ENCODE results near the gene GMNN. TPM values are rescaled to one million over a fixed set of nuclear protein-coding genes. Genes with fewer than 3 reads are reported as not detected.

The GMNN gene
- total RNA-seq, 1 donor from 2014 or later: 10.0 TPM

DNA sequence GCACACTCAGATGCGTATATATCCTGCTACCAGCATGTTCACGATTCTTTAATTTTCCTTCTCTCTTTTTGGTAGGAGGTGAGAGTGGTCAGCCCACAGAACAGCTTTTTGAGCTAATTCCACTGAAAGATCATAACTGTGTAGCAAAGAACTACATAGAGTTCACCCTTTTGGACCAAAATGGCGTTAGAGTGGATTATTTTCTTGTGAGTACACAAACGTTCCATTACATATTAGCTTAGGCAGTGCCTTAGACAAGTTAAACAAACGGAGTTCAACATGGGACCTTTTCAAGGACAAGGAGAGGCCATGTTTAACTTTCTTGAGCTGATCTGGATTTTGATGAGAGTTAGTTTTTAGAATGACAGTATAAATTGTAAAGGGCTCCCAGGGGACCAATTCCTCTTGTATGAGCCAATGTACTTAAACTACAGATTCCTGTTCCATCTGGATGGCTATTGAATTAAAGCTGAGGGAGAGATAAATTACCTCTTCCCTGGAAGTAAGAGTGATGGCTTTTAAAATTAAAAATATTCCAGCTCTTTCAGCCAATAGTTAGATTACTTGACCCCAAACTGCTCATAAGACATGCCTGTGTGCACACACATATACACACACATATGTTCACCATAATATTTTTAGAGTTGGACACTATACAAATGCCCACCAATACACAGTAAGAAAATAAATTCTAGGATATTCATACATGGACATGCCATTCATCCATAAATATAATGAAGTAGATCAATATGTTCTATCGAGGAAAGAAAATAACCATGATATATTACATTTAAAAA, 49.6 kb downstream of the GMNN start:
- Histone ChIP-seq H3K36me3 (no peaks in the 10 kb centered on the region), H3K27ac (no peak overlapping the region), H3K4me1 (no peaks in the 10 kb centered on the region), H3K9me3 (no peaks in the 10 kb centered on the region), H3K27me3 (no peaks in the 10 kb centered on the region), H3K4me3 (no peak overlapping the region)
- no peak for DNase-seq
- intact Hi-C loops (cut with DNase I): no loop called here
- no peak for ATAC-seq
- TF ChIP-seq, protein P1, sequence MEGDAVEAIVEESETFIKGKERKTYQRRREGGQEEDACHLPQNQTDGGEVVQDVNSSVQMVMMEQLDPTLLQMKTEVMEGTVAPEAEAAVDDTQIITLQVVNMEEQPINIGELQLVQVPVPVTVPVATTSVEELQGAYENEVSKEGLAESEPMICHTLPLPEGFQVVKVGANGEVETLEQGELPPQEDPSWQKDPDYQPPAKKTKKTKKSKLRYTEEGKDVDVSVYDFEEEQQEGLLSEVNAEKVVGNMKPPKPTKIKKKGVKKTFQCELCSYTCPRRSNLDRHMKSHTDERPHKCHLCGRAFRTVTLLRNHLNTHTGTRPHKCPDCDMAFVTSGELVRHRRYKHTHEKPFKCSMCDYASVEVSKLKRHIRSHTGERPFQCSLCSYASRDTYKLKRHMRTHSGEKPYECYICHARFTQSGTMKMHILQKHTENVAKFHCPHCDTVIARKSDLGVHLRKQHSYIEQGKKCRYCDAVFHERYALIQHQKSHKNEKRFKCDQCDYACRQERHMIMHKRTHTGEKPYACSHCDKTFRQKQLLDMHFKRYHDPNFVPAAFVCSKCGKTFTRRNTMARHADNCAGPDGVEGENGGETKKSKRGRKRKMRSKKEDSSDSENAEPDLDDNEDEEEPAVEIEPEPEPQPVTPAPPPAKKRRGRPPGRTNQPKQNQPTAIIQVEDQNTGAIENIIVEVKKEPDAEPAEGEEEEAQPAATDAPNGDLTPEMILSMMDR (IDR thresholded peaks at IDR 0.05): no peak

DNA sequence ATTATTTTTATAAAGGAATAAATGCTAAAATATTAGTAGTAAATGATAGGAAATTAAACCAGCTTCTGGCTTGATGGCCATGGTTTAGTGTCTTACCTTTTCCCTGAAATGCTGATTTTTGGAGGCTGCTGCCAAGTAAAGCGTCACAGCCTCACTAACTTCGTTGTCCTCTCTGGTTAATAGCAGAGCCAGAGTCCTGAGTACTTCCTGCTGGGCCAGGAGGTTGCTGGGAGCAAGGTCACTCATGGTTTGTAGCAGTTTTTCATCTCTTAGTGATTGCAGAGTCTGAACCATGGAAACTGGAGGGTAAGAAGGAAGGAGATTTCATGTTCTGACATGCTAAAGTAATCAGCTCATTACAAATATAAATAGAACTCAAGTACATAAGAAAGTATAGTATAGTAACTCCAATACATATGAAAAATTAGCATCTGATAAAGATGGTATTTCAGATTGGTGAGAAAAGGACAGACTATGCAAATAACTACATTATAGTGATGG, 50.4 kb downstream of the GMNN start:
- no peaks in the 10 kb centered on the region for H3K27me3 ChIP-seq
- intact Hi-C loops (cut with DNase I): no loop called here
- ATAC-seq (no peak), DNase-seq (no peak)
- no peaks in the 10 kb centered on the region for H3K9me3 ChIP-seq
- H3K36me3 ChIP-seq: no peaks in the 10 kb centered on the region
- TF ChIP-seq, protein P1 (IDR thresholded peaks at IDR 0.05): no peak
- H3K4me3 ChIP-seq: no peak overlapping the region
- no peaks in the 10 kb centered on the region for H3K4me1 ChIP-seq
- no peak overlapping the region for H3K27ac ChIP-seq

DNA sequence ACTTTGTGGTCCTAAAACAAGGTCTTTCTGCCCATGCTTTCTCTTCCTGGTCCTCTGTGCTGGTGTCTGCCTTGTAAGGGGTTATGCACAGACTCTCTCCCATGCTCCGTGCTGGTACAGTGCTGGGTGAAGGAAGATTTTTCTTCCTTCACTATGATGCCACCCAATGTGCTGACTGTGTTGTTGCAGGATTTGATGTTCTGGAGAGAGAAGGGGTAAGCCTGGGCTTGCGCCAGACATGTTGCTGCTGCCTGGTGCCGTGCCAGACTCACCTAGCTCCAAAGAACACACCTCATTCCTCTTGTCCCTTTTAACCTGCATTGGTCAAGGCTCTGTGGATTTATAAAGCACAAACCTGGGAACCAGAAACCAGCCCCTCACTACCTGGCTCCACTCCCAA, 52.4 kb downstream of the GMNN start:
- intact Hi-C loops (cut with DNase I): no loop called here
- Histone ChIP-seq H3K4me3 (no peak overlapping the region), H3K27ac (no peak overlapping the region), H3K27me3 (no peaks in the 10 kb centered on the region), H3K36me3 (no peaks in the 10 kb centered on the region), H3K9me3 (no peaks in the 10 kb centered on the region), H3K4me1 (no peaks in the 10 kb centered on the region)
- TF ChIP-seq, protein P1 (IDR thresholded peaks at IDR 0.05): no peak
- DNase-seq (no peak), ATAC-seq (no peak)

DNA sequence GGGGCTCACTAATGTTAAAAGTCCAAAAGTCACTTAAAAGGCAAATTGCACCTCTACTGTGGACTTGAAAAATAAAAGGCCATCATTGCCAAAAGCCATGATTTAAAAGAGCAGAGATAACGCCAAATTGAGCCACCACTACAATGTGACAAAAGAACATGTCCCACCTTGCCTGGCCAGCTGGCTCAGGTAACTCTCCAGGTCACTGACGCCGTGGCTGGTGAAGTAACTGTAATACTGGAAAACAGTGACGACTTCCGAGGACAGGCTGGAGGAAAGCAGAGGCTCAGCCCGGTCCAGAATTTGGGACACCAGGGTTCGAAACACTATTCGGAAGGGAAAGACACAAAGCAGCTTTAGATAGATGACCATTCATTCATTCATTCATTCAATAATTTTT, 53.2 kb downstream of the GMNN start:
- Histone ChIP-seq H3K27ac (no peak overlapping the region), H3K4me1 (no peaks in the 10 kb centered on the region), H3K36me3 (no peaks in the 10 kb centered on the region), H3K4me3 (no peak overlapping the region), H3K27me3 (no peaks in the 10 kb centered on the region), H3K9me3 (no peaks in the 10 kb centered on the region)
- intact Hi-C loops (cut with DNase I): no loop called here
- TF ChIP-seq, protein P1 (IDR thresholded peaks at IDR 0.05): no peak
- DNase-seq: no peak
- no peak for ATAC-seq

DNA sequence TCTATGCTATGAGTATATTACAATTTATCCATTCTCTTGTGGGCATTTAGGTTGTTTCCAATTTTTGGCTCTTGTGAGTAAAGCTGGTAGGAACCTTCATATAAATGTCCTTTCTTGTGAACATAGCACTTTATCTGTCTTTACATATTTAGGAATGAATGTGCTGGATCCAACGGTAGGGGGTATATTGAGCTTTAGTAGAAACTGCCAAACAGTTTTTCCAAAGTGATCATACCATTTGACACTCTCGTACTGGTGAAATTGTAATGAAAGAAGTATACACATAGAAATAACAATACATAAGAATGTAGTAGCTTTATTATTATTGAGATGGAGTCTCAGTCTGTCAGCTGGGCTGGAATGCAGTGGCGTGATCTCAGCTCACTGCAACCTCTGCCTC, 54.9 kb downstream of the GMNN start:
- no peaks in the 10 kb centered on the region for H3K36me3 ChIP-seq
- intact Hi-C loops (cut with DNase I): no loop called here
- TF ChIP-seq, protein P1 (IDR thresholded peaks at IDR 0.05): no peak
- no peak overlapping the region for H3K4me3 ChIP-seq
- no peaks in the 10 kb centered on the region for H3K27me3 ChIP-seq
- DNase-seq (no peak), ATAC-seq (no peak)
- no peaks in the 10 kb centered on the region for H3K9me3 ChIP-seq
- no peak overlapping the region for H3K27ac ChIP-seq
- no peaks in the 10 kb centered on the region for H3K4me1 ChIP-seq

Measured in upper lobe of right lung (tissue), 1 donor.